ENCODE results near the gene CHFR. TPM values are rescaled to one million over a fixed set of nuclear protein-coding genes. Genes with fewer than 3 reads are reported as not detected.
A peak's percentile ranks its signal among the peaks of the same experiment; 100 is the strongest.
"Not testable (repeated sequence)": the region's sequence is repeated elsewhere in the genome, so short reads cannot be mapped to it uniquely, and the experiment has no call there.

The CHFR gene
- total RNA-seq, 1 experiment from 2014 or later = 32.3 TPM

DNA sequence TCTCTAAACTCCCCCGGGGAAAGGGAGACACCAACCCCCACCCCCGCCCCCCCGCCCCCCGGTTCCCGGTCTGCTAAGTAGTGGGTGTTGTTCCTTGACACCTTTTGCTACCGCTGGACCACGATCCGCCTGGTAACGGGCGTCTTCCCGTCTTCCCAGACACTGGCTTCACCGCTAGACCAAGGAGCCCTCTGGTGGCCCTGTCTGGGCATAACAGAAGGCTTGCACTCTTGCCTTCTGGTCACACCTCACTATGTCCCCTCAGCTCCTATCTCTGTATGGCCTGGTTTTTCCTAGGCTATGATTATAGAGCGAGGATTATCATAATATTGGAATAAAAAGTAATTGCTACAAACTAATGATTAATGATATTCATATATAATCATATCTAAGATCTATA is 78.0 kb downstream of the CHFR start:
- H3K4me3 Mint-ChIP-seq (ENCODE audit: unreplicated experiment); H3K4me3 ChIP-seq (ENCODE audit: low read depth, low read length); H3K27me3 ChIP-seq (replicated peaks; ENCODE audit: control insufficient read depth, insufficient read depth, low read length); H3K27ac Mint-ChIP-seq (ENCODE audit: unreplicated experiment); intact Hi-C loops (cut with micrococcal nuclease; ENCODE audit: unreplicated experiment); H3K9me3 ChIP-seq; BruUV-seq (replicated peaks); CTCF ChIA-PET; H3K9me3 Mint-ChIP-seq (ENCODE audit: unreplicated experiment); POLR2A ChIA-PET; H3K4me1 Mint-ChIP-seq (ENCODE audit: low read depth, unreplicated experiment); H3K27me3 Mint-ChIP-seq (ENCODE audit: insufficient read depth, unreplicated experiment); H3K4me1 ChIP-seq; H3K36me3 ChIP-seq (ENCODE audit: control insufficient read depth, insufficient read depth, low read length): not testable (repeated sequence)
- peaks cover 88% of the 10 kb centered on the region for H3K36me3 Mint-ChIP-seq (ENCODE audit: insufficient read depth, unreplicated experiment)
- peak; percentile 58 to 65 for DNase-seq
- TF ChIP-seq, protein P1, sequence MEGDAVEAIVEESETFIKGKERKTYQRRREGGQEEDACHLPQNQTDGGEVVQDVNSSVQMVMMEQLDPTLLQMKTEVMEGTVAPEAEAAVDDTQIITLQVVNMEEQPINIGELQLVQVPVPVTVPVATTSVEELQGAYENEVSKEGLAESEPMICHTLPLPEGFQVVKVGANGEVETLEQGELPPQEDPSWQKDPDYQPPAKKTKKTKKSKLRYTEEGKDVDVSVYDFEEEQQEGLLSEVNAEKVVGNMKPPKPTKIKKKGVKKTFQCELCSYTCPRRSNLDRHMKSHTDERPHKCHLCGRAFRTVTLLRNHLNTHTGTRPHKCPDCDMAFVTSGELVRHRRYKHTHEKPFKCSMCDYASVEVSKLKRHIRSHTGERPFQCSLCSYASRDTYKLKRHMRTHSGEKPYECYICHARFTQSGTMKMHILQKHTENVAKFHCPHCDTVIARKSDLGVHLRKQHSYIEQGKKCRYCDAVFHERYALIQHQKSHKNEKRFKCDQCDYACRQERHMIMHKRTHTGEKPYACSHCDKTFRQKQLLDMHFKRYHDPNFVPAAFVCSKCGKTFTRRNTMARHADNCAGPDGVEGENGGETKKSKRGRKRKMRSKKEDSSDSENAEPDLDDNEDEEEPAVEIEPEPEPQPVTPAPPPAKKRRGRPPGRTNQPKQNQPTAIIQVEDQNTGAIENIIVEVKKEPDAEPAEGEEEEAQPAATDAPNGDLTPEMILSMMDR (IDR thresholded peaks at IDR 0.05; ENCODE audit: insufficient read depth in 1 of 2, low read depth in 1 of 2, low read length in 1 of 2, severe bottlenecking in 1 of 2, unreplicated experiment in 1 of 2) = peak; percentile 21

DNA sequence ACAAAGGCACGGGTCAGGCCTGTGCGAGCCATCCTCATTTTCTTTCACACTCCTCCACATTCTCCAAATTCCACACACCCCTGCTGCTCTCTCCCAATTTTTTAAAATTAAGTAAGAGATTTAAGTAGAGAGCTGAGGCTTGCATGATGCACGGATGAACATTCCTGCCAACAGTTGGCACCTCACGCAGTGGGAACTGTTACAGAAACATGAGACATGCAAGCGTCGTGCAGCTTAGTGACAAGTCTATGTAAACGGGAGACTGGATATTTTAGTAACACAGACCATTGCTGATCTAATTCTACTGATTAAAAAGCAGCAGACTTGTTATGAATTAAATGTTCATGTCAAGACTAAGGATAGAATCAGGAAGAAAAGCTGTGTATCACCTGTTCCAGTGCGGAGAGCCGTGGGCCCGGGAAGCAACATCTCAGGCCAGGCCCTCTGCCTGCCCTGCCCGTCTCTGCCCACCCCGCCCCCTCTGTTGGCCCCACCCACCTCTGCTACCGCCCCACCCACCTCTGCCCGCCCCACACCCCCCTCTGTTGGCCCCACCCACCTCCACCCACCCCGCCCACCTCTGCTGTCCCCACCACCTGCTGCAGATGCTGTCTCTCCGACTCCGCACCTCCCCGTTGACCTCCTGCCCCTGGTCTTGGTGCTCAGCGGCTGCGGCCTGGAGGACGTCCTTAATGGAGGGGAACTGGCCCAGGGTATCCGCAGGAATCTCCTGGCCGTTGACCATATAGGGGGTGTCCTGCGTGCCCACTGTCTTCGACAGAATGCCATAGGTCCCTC is 79.9 kb downstream of the CHFR start:
- no peaks in the 10 kb centered on the region for H3K4me1 ChIP-seq
- TF ChIP-seq, protein P1 (IDR thresholded peaks at IDR 0.05; ENCODE audit: insufficient read depth in 1 of 2, low read depth in 1 of 2, low read length in 1 of 2, severe bottlenecking in 1 of 2, unreplicated experiment in 1 of 2) = no peak
- ChIA-PET CTCF (no interaction called here), POLR2A (no interaction called here)
- H3K9me3 ChIP-seq = no peaks in the 10 kb centered on the region
- no peak for DNase-seq
- H3K36me3 ChIP-seq (ENCODE audit: control insufficient read depth, insufficient read depth, low read length) = peaks cover 2% of the 10 kb centered on the region
- Mint-ChIP-seq H3K4me1 (ENCODE audit: low read depth, unreplicated experiment) (no peaks in the 10 kb centered on the region), H3K36me3 (ENCODE audit: insufficient read depth, unreplicated experiment) (peaks cover 88% of the 10 kb centered on the region), H3K9me3 (ENCODE audit: unreplicated experiment) (no peaks in the 10 kb centered on the region), H3K27me3 (ENCODE audit: insufficient read depth, unreplicated experiment) (no peaks in the 10 kb centered on the region), H3K4me3 (ENCODE audit: unreplicated experiment) (no peak overlapping the region), H3K27ac (ENCODE audit: unreplicated experiment) (no peak overlapping the region)
- intact Hi-C loops (cut with micrococcal nuclease; ENCODE audit: unreplicated experiment) = no loop called here
- no TSS peak for BruUV-seq (replicated peaks)
- no peaks in the 10 kb centered on the region for H3K27me3 ChIP-seq (replicated peaks; ENCODE audit: control insufficient read depth, insufficient read depth, low read length)
- no peak overlapping the region for H3K4me3 ChIP-seq (ENCODE audit: low read depth, low read length)

DNA sequence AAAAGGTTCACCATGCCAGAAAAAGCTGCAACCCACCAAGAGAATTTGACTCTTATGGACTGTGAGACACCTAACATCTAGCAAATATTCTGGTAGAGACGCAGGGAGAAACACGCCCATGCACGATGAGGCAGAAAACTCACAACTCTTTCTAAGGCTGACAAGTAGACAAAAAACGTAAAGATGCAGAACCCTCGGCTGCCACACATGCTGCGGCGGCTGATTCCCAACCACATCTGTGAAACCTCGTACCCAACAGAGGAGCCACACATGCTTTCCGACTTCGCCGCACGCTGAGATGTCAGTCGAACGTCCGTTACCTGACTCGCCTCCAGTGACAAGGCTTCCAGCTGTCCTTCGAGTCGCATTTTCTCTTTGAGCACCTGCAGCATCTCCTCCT is 80.5 kb downstream of the CHFR start:
- H3K36me3 ChIP-seq (ENCODE audit: control insufficient read depth, insufficient read depth, low read length) = peaks cover 2% of the 10 kb centered on the region
- H3K4me3 ChIP-seq (ENCODE audit: low read depth, low read length) = no peak overlapping the region
- H3K9me3 Mint-ChIP-seq (ENCODE audit: unreplicated experiment) = no peaks in the 10 kb centered on the region
- ChIA-PET POLR2A (no interaction called here), CTCF (no interaction called here)
- H3K9me3 ChIP-seq = no peaks in the 10 kb centered on the region
- no TSS peak for BruUV-seq (replicated peaks)
- H3K27ac Mint-ChIP-seq (ENCODE audit: unreplicated experiment) = no peak overlapping the region
- no peak overlapping the region for H3K4me3 Mint-ChIP-seq (ENCODE audit: unreplicated experiment)
- TF ChIP-seq, protein P1 (IDR thresholded peaks at IDR 0.05; ENCODE audit: insufficient read depth in 1 of 2, low read depth in 1 of 2, low read length in 1 of 2, severe bottlenecking in 1 of 2, unreplicated experiment in 1 of 2) = no peak
- no peaks in the 10 kb centered on the region for H3K4me1 Mint-ChIP-seq (ENCODE audit: low read depth, unreplicated experiment)
- intact Hi-C loops (cut with micrococcal nuclease; ENCODE audit: unreplicated experiment) = no loop called here
- DNase-seq = no peak
- H3K4me1 ChIP-seq = no peaks in the 10 kb centered on the region
- no peaks in the 10 kb centered on the region for H3K27me3 ChIP-seq (replicated peaks; ENCODE audit: control insufficient read depth, insufficient read depth, low read length)
- H3K36me3 Mint-ChIP-seq (ENCODE audit: insufficient read depth, unreplicated experiment) = peaks cover 87% of the 10 kb centered on the region
- no peaks in the 10 kb centered on the region for H3K27me3 Mint-ChIP-seq (ENCODE audit: insufficient read depth, unreplicated experiment)

Measured in Caco-2 (cell line).